Memory B cell (primary cell): Measurements from ENCODE around the gene FTO.

ENCODE experiments used
- ATAC-seq: fragments of 150-1000 bp; cut with Tn5 transposase; 2 replicates; pipeline ENCODE4 v1.10.0; 2021; ENCODE audit warnings: low read depth, mild to moderate bottlenecking, moderate library complexity
- DNase-seq, 2 donors: peaks; one replicate each; pipeline ENCODE4 v3.0.0; 2022; ENCODE audit warnings: low spot score in 2 of 2
- H3K27ac Mint-ChIP-seq: one replicate; pipeline ENCODE4 v1.8.0; 2022; ENCODE audit warnings: mild to moderate bottlenecking, moderate library complexity, mixed read lengths
- H3K27me3 Mint-ChIP-seq: one replicate; pipeline ENCODE4 v1.8.0; 2022; ENCODE audit warnings: mixed read lengths
- H3K36me3 Mint-ChIP-seq: one replicate; pipeline ENCODE4 v1.8.0; 2022; ENCODE audit warnings: mild to moderate bottlenecking, mixed read lengths
- H3K4me1 Mint-ChIP-seq: one replicate; pipeline ENCODE4 v1.8.0; 2022; ENCODE audit warnings: mixed read lengths
- H3K4me3 Mint-ChIP-seq: one replicate; pipeline ENCODE4 v1.8.0; 2022; ENCODE audit warnings: mild to moderate bottlenecking, moderate library complexity, mixed read lengths
- H3K9me3 Mint-ChIP-seq: one replicate; pipeline ENCODE4 v1.8.0; 2022; ENCODE audit warnings: mixed read lengths

Gene FTO

DNA sequence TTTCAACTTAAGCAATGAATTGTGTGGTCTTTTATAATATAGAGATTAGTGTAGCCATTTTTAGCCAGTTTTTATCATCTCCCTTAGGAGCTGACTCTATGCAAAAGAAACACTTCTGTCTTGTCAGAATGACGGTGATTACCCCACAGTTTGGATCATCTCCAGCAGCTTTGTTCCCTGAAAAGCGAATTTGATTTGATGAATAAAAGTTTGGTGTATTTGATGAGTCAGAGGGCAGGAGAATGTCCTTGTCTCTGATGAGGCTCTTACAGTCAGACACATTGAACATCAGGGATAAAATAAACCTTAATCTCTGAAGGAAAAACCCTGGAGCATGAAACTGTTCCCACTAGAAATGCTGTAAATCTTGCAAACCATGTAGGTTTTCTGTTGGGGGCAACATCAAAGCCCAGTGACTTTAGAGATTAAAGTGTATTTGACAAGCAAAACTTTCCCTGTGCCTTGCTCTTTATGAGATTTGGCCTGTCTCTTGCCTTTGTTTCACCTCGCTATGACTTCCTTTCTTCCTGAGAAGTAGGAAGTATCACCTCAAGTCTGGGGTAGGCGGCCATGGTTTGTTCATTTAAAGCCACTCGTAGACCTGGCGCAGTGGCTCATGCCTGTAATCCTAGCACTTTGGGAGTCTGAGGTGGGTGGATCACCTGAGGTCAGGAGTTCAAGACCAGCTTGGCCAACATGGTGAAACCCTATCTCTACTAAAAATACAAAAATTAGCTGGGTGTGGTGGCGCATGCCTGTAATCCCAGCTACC is 209.3 kb downstream of the FTO start:
- peaks cover 6% of the 10 kb centered on the region for H3K36me3 Mint-ChIP-seq
- no peak overlapping the region for H3K4me3 Mint-ChIP-seq
- no peaks in the 10 kb centered on the region for H3K27me3 Mint-ChIP-seq
- no peak overlapping the region for H3K27ac Mint-ChIP-seq
- no peak for ATAC-seq
- H3K9me3 Mint-ChIP-seq = no peaks in the 10 kb centered on the region
- no peak for DNase-seq
- H3K4me1 Mint-ChIP-seq = no peaks in the 10 kb centered on the region

DNA sequence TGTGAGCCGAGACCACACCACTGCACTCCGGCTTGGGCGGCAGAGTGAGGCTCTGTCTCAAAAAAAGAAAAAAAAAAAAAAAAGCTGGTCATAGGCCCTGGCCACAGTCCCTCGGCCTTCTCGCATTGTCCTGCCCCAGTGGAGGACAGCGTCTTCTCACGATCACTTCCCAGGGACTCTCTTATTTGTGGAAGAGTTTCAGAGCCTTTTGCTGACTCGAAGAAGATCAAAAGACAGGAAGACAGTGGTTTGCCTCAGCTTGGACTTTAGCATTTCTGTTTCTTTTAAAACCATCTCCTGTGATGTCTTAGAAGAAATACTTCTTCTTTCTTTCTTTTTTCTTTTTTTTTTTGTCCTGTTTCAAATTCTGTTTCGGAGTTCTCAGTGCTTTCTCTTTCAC is 210.0 kb downstream of the FTO start:
- no peak overlapping the region for H3K4me3 Mint-ChIP-seq
- H3K27ac Mint-ChIP-seq = no peak overlapping the region
- no peaks in the 10 kb centered on the region for H3K27me3 Mint-ChIP-seq
- no peaks in the 10 kb centered on the region for H3K9me3 Mint-ChIP-seq
- H3K36me3 Mint-ChIP-seq = peaks cover 6% of the 10 kb centered on the region
- no peak for DNase-seq
- no peaks in the 10 kb centered on the region for H3K4me1 Mint-ChIP-seq
- no peak for ATAC-seq

- ATAC-seq (no peak), DNase-seq (no peak)
- Mint-ChIP-seq H3K4me1 (no peaks in the 10 kb centered on the region), H3K9me3 (no peaks in the 10 kb centered on the region), H3K27ac (no peak overlapping the region), H3K36me3 (peaks cover 6% of the 10 kb centered on the region), H3K27me3 (no peaks in the 10 kb centered on the region), H3K4me3 (no peak overlapping the region)
Measured at GRCh38 chr16:53914736-53915135, 210.8 kb downstream of the FTO start.

GRCh38 chr16:53915452-53916160 is 211.7 kb downstream of the FTO start:
- DNase-seq (no peak), ATAC-seq (no peak)
- Mint-ChIP-seq H3K27me3 (no peaks in the 10 kb centered on the region), H3K9me3 (no peaks in the 10 kb centered on the region), H3K36me3 (peaks cover 6% of the 10 kb centered on the region), H3K4me1 (no peaks in the 10 kb centered on the region), H3K4me3 (no peak overlapping the region), H3K27ac (no peak overlapping the region)

DNA sequence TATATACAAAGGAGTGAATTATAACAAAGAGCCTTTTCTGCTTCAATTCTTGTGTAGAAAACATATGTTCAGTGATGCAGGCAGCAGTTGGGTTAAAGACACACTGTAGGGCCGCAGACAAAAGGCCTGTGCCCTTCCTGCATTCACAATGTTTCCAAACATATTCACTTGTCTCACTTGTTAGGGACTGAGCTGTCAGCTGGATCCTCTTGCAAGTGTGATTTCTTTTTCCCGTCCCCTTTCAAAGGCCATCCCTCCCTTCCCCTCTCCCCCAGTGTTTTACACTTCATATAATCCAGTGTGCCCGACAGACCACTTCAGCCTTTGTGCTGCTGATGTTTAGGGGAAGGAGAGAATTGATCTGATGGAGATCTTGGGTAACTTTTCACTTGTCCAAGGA is 217.0 kb downstream of the FTO start:
- Mint-ChIP-seq H3K4me3 (no peak overlapping the region), H3K36me3 (peaks cover 5% of the 10 kb centered on the region), H3K27me3 (no peaks in the 10 kb centered on the region), H3K4me1 (no peaks in the 10 kb centered on the region), H3K27ac (no peak overlapping the region), H3K9me3 (no peaks in the 10 kb centered on the region)
- ATAC-seq (no peak), DNase-seq (no peak)

DNA sequence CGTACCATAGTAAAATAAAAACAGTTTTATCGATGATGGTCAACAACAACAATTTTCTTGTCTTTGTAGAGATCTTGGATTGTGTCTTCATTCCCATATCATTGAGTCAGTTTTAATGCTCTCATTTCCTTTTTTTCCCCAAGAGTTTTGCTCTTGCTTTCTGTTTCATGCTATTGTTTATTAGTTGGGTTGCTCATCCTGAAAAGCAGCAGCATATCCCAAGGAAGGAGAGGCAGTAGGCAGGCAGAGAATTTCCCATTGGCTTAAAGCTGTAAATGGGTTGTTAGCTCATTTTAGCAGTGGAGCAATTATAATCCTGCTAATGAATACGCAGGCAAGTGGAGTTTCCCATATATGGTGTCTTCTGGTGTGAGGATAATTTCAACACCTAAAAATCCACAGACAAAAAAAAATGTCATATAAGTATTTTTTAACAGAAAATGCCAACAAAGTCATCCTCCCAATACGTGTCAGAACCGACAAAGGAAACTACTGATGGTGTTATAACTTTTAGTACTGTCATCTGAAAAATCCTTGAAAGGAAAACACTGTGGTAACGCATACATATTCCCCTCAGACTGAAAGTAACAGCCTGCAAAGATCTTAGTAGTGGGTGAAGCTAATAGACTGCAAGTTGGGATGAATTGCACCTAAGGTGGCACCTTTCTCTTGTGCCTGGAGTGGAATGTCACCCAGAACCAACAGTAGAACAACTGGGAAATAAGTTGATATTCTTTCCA is 218.3 kb downstream of the FTO start:
- H3K4me3 Mint-ChIP-seq = no peak overlapping the region
- ATAC-seq = no peak
- no peak overlapping the region for H3K27ac Mint-ChIP-seq
- H3K36me3 Mint-ChIP-seq = peaks cover 5% of the 10 kb centered on the region
- no peaks in the 10 kb centered on the region for H3K27me3 Mint-ChIP-seq
- H3K4me1 Mint-ChIP-seq = no peaks in the 10 kb centered on the region
- H3K9me3 Mint-ChIP-seq = no peaks in the 10 kb centered on the region
- no peak for DNase-seq

GRCh38 chr16:53922807-53923571 is 219.0 kb downstream of the FTO start:
- Mint-ChIP-seq H3K27me3 (no peaks in the 10 kb centered on the region), H3K27ac (no peak overlapping the region), H3K36me3 (peaks cover 4% of the 10 kb centered on the region), H3K9me3 (no peaks in the 10 kb centered on the region), H3K4me3 (no peak overlapping the region), H3K4me1 (no peaks in the 10 kb centered on the region)
- ATAC-seq (no peak), DNase-seq (no peak)

GRCh38 chr16:53924331-53925106 is 220.6 kb downstream of the FTO start:
- ATAC-seq = no peak
- no peak overlapping the region for H3K4me3 Mint-ChIP-seq

DNA sequence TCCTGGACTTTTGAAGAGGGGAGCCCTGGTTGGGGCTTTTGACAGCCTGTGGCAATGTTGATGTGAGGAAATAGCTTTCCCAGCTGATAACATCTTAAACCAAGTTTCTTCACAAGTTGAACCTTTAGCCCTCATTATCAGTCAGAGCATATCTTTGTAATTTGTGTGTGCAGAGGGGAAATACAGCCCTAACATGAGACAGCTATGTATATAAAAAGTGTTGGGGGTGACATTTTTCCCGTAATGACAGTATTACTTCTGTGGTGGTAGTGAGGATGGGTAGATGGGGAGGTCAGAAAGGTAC is 221.1 kb downstream of the FTO start:
- Mint-ChIP-seq H3K9me3 (no peaks in the 10 kb centered on the region), H3K4me3 (no peak overlapping the region), H3K27ac (no peak overlapping the region), H3K4me1 (no peaks in the 10 kb centered on the region), H3K36me3 (peaks cover 7% of the 10 kb centered on the region), H3K27me3 (no peaks in the 10 kb centered on the region)
- ATAC-seq (no peak), DNase-seq (no peak)

More at GRCh38 chr16:53924331-53925106, 220.6 kb downstream of the FTO start:
- H3K27me3 Mint-ChIP-seq = no peaks in the 10 kb centered on the region
- no peak for DNase-seq
- H3K9me3 Mint-ChIP-seq = no peaks in the 10 kb centered on the region
- no peaks in the 10 kb centered on the region for H3K4me1 Mint-ChIP-seq
- H3K27ac Mint-ChIP-seq = no peak overlapping the region
- H3K36me3 Mint-ChIP-seq = peaks cover 4% of the 10 kb centered on the region

- Mint-ChIP-seq H3K4me3 (no peak overlapping the region), H3K27ac (no peak overlapping the region)
- no peak for ATAC-seq
Measured at GRCh38 chr16:53925526-53925925, 221.6 kb downstream of the FTO start.

GRCh38 chr16:53926209-53926608 is 222.3 kb downstream of the FTO start:
- no peak overlapping the region for H3K27ac Mint-ChIP-seq
- no peaks in the 10 kb centered on the region for H3K9me3 Mint-ChIP-seq
- H3K4me3 Mint-ChIP-seq = no peak overlapping the region
- ATAC-seq (no peak), DNase-seq (no peak)
- no peaks in the 10 kb centered on the region for H3K27me3 Mint-ChIP-seq
- peaks cover 7% of the 10 kb centered on the region for H3K36me3 Mint-ChIP-seq
- H3K4me1 Mint-ChIP-seq = no peaks in the 10 kb centered on the region

More at GRCh38 chr16:53925526-53925925, 221.6 kb downstream of the FTO start:
- Mint-ChIP-seq H3K27me3 (no peaks in the 10 kb centered on the region), H3K36me3 (peaks cover 7% of the 10 kb centered on the region), H3K9me3 (no peaks in the 10 kb centered on the region), H3K4me1 (no peaks in the 10 kb centered on the region)
- DNase-seq = no peak

- no peaks in the 10 kb centered on the region for H3K9me3 Mint-ChIP-seq
- H3K36me3 Mint-ChIP-seq = peaks cover 38% of the 10 kb centered on the region
- H3K4me1 Mint-ChIP-seq = no peaks in the 10 kb centered on the region
- ATAC-seq (no peak), DNase-seq (no peak)
- H3K4me3 Mint-ChIP-seq = no peak overlapping the region
- no peak overlapping the region for H3K27ac Mint-ChIP-seq
- no peaks in the 10 kb centered on the region for H3K27me3 Mint-ChIP-seq
Measured at GRCh38 chr16:53932975-53933374, 229.0 kb downstream of the FTO start.

GRCh38 chr16:53933407-53933806 is 229.5 kb downstream of the FTO start:
- Mint-ChIP-seq H3K27me3 (no peaks in the 10 kb centered on the region), H3K27ac (no peak overlapping the region), H3K36me3 (peaks cover 42% of the 10 kb centered on the region), H3K9me3 (peaks cover 2% of the 10 kb centered on the region), H3K4me1 (no peaks in the 10 kb centered on the region), H3K4me3 (no peak overlapping the region)
- ATAC-seq (no peak), DNase-seq (no peak)
